NCI-H446 treated with DMSO at 0.1 percent for 48 hours (cell line): ENCODE results near the gene ZNF785.
"Not testable (repeated sequence)": the region's sequence is repeated elsewhere in the genome, so short reads cannot be mapped to it uniquely, and the experiment has no call there.

Source experiments
- DNase-seq: peaks from one replicate; lab custom pipeline; 2025; lab: John Stamatoyannopoulos, UW

The ZNF785 gene

GRCh38 chr16:30602616-30603277, 17.2 kb upstream of the ZNF785 start:
- no peak for DNase-seq

GRCh38 chr16:30601966-30602365, 16.5 kb upstream of the ZNF785 start:
- no peak for DNase-seq

GRCh38 chr16:30600929-30601328, 15.4 kb upstream of the ZNF785 start:
- no peak for DNase-seq

GRCh38 chr16:30600215-30600614, 14.7 kb upstream of the ZNF785 start:
- no peak for DNase-seq

DNA sequence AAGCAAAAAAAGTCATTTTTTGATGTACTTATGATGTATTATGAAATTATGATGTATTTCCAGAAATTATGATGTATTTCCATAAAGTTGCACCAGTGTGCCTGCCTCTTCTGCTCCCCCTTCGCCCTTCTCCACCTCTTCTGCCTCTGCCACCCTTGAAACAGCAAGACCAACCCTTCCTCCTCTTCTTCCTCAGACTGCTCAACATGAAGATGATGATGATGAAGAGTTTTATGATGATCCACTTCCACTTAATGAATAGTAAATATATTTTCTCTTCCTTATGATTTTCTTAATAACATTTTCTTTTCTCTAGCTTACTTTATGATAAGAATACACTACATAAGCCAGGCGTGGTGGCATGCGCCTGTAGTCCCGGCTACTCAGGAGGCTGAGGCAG, 7.4 kb upstream of the ZNF785 start:
- DNase-seq: no peak

- DNase-seq: not testable (repeated sequence)
Measured at GRCh38 chr16:30590869-30591268, 5.4 kb upstream of the ZNF785 start.

GRCh38 chr16:30589582-30589981, 4.1 kb upstream of the ZNF785 start:
- DNase-seq: not testable (repeated sequence)

GRCh38 chr16:30588651-30589050, 3.2 kb upstream of the ZNF785 start:
- no peak for DNase-seq

- DNase-seq: no peak
Measured at GRCh38 chr16:30585022-30585399, 486 bp downstream of the ZNF785 start.

DNA sequence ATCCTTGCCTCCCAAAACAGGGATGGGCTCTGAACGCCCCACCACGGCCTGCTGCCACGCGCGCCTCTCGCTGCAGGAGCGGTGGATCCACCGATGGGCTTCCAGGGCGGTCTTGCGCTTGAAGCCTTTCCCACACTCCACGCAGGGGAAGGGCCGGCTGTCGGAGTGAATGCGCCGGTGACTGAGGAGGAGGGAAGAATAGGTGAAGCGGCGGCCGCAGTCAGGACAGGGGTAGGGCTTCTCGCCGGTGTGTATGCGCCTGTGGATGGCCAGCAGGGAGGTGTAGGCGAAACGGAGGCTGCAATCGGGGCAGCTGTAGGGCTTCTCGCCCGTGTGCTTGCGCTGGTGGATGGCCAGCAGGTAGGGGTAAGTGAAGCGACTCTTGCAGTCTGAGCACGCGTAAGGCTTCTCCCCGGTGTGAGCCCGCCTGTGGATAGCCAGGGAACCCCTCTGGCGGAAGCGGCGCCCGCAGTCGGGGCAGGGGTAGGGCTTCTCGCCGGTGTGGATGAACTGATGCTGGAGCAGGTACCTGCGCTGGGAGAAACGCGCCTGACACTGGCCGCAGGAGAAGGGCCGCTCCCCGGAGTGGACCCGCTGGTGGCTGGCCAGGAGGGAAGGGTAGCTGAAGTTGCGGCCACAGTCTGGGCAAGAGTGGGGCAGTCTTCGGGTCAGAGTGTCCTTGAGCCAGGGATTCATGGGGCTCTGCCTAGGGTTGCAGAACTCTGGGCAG, 2.7 kb downstream of the ZNF785 start:
- DNase-seq: no peak

GRCh38 chr16:30581457-30581856, 4.0 kb downstream of the ZNF785 start:
- DNase-seq: no peak

GRCh38 chr16:30574678-30575077, 10.8 kb downstream of the ZNF785 start:
- no peak for DNase-seq

GRCh38 chr16:30571445-30572322, 13.8 kb downstream of the ZNF785 start, which contains the start of gene ZNF688:
Gene ZNF688 (minus strand): TSS chr16:30571714. CDS start chr16:30571629, 85 bp downstream.
- DNase-seq: peak; percentile 92

GRCh38 chr16:30570636-30571444, 14.7 kb downstream of the ZNF785 start:
- no peak for DNase-seq

- no peak for DNase-seq
Measured at GRCh38 chr16:30569746-30570635, 15.5 kb downstream of the ZNF785 start.

DNA sequence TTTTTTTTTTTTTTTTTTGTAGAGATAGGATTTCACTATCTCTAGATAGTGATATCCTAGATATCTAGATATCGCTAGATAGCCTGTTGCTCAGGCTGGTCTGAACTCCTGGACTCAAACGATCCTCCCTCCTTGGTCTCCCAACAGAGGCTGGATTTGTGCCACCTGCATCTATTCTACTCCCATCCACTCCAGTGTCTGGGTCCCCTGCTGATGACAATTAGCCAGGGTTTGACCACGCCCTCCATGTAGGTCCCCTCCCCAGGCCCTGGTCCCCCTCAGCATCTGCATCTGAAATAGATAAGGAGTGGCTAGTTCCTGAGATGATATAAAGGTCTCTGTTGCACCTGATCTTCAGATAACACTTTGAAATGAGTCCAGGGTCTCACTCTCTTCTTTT, 16.2 kb downstream of the ZNF785 start:
- DNase-seq: no peak

- no peak for DNase-seq
Measured at GRCh38 chr16:30567991-30568638, 17.4 kb downstream of the ZNF785 start.

DNA sequence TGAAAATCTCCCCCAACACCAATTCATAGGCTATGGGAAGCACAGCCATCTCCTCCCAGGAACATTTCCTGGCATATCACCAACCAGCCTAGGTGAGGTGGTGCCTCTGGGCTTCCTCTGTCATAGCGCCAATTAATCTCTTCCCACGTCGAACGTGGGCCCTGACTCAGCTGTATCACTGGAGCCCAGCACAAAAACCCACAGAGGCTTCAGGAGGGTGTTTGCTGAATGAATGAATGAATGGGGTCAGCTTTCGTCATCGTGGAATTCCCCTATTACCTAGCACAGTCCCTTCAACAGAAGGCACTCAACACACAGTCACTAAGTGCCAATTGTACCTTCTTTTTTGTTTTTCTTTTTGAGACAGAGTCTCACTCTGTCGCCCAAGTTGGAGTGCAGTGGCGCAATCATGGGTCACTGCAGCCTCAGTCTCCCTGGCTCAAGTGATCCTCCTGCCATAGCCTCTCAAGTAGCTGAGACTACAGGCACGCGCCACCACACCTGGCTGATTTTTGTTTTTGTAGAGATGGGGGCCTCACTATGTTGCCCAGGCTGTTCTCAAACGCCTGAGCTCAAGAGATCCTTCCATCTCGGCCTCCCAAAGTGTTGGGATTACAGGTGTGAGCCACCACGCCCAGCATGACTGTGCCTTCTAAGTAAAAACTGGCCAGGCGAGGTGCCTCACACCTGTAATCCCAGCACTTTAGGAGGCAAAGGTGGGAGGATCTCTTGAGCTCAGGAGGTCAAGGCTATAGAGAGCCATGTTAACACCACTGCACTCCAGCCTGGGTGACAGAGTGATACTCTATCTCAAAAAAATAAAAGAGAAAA, 18.1 kb downstream of the ZNF785 start:
- no peak for DNase-seq

- no peak for DNase-seq
Measured at GRCh38 chr16:30566531-30566930, 19.0 kb downstream of the ZNF785 start.
